ENCODE measurements around the gene MORN4. TPM values are rescaled to one million over a fixed set of nuclear protein-coding genes. Genes with fewer than 3 reads are reported as not detected.

Gene MORN4
- total RNA-seq, 3 donors from 2014 or later (not counting 1 experiment from before 2014, with no cell fraction given) = 0.14 to 2.0 (median 1.6) TPM

DNA sequence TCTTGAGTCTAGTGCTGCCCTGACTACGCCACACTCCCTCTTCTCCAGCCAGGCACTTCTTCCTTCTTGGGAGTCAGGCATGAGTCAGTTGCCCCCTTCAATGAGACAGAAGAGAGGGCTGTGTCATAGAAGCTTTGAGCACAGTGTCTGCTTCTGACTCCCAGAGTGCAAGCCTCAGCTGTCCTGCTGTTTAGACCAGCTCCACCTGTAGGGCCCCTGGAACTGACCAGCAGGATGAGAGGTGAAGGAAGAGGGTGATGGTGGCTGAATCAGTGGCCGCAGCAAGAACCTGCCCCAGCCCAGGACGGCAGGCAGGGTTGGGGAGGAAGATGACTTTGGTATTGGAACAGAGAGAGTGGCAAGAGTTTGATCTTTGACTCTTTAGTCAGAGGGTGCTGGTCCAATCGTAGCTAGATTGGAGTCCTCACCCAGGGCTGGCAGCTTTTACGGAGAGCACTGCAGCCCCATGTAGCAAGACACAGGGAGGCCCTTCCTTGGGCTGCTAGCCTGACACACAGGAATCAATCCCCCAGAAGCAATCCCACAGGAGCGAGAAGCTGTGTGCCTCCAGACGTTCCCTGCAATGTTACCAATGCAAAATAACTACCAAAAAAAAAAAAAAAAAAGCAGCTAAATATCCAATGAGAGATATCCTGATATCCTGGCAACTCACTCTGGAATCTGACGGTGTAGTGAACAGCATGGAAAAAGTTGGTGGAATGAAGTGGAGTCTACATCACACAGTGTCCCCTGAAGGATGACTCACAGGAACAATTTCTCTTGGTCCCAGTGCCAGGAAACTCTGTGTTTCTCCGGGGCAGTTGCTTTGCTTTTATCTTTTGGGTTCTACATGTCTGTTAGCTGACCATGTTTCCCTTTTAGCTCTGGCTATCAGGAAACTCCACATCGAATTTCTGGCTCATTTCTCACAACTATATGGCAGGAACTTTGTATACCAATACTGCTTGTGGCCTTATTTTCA is 36.9 kb downstream of the MORN4 start:
- Mint-ChIP-seq H3K27ac (no peak overlapping the region), H3K9me3 (no peaks in the 10 kb centered on the region), H3K36me3 (no peaks in the 10 kb centered on the region), H3K4me1 (peaks cover 3 to 4% of the 10 kb centered on the region in 2 donors), H3K27me3 (ENCODE audit: low read depth in 2 of 2) (peaks cover 0 to 5% of the 10 kb centered on the region in 2 donors), H3K4me3 (no peak overlapping the region)
- WGBS (ENCODE audit: insufficient coverage) = 78% methylated on average over 10 of the region's 10 CpGs
- no peak overlapping the region for H3K27ac ChIP-seq (ENCODE audit: low read length)
- no peaks in the 10 kb centered on the region for H3K9me3 ChIP-seq (ENCODE audit: control insufficient read depth, insufficient read depth, low read length)
- no peak for DNase-seq
- intact Hi-C loops (cut with micrococcal nuclease) = no loop called here
- no peak for ATAC-seq
- no peak overlapping the region for H3K4me3 ChIP-seq (ENCODE audit: low read length)
- H3K27me3 ChIP-seq (ENCODE audit: control insufficient read depth, insufficient read depth, low read length) = no peaks in the 10 kb centered on the region
- H3K36me3 ChIP-seq (ENCODE audit: control insufficient read depth, insufficient read depth, low read length) = no peaks in the 10 kb centered on the region
- TF ChIP-seq, protein P1, sequence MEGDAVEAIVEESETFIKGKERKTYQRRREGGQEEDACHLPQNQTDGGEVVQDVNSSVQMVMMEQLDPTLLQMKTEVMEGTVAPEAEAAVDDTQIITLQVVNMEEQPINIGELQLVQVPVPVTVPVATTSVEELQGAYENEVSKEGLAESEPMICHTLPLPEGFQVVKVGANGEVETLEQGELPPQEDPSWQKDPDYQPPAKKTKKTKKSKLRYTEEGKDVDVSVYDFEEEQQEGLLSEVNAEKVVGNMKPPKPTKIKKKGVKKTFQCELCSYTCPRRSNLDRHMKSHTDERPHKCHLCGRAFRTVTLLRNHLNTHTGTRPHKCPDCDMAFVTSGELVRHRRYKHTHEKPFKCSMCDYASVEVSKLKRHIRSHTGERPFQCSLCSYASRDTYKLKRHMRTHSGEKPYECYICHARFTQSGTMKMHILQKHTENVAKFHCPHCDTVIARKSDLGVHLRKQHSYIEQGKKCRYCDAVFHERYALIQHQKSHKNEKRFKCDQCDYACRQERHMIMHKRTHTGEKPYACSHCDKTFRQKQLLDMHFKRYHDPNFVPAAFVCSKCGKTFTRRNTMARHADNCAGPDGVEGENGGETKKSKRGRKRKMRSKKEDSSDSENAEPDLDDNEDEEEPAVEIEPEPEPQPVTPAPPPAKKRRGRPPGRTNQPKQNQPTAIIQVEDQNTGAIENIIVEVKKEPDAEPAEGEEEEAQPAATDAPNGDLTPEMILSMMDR (IDR thresholded peaks at IDR 0.05) = no peak
- peaks cover 6% of the 10 kb centered on the region for H3K4me1 ChIP-seq (ENCODE audit: control insufficient read depth, insufficient read depth, low read length)

DNA sequence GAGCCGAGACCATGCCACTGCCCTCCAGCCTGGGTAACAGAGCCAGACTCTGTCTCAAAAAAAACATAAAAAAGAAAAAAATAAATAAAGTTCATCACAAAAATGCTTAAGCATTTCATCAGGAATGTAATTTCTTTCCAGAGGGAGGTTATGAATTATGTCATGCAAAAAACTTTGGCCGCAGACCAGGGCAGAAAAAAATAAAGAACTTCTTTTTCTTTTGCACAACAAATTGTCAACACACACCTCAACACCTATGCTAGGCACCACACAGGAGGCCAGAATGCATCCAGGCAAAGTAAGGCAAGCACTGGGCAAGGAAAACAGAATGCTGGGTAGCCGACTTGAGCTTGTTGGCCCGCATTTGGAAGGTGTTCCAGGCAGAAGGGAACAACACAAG is 39.9 kb downstream of the MORN4 start:
- H3K27me3 ChIP-seq (ENCODE audit: control insufficient read depth, insufficient read depth, low read length) = no peaks in the 10 kb centered on the region
- no peak overlapping the region for H3K27ac Mint-ChIP-seq
- no peaks in the 10 kb centered on the region for H3K9me3 Mint-ChIP-seq
- TF ChIP-seq, protein P1 (IDR thresholded peaks at IDR 0.05) = no peak
- ATAC-seq (no peak), DNase-seq (no peak)
- H3K9me3 ChIP-seq (ENCODE audit: control insufficient read depth, insufficient read depth, low read length) = no peaks in the 10 kb centered on the region
- H3K27me3 Mint-ChIP-seq (ENCODE audit: low read depth in 2 of 2) = peaks cover 0 to 9% of the 10 kb centered on the region in 2 donors
- no peak overlapping the region for H3K4me3 ChIP-seq (ENCODE audit: low read length)
- no peak overlapping the region for H3K27ac ChIP-seq (ENCODE audit: low read length)
- 96% methylated on average over 3 of the region's 4 CpGs for WGBS (ENCODE audit: insufficient coverage)
- no peaks in the 10 kb centered on the region for H3K36me3 ChIP-seq (ENCODE audit: control insufficient read depth, insufficient read depth, low read length)
- intact Hi-C loops (cut with micrococcal nuclease) = no loop called here
- no peak overlapping the region for H3K4me3 Mint-ChIP-seq
- H3K4me1 Mint-ChIP-seq = peaks cover 23 to 24% of the 10 kb centered on the region in 2 donors
- peaks cover 25% of the 10 kb centered on the region for H3K4me1 ChIP-seq (ENCODE audit: control insufficient read depth, insufficient read depth, low read length)
- H3K36me3 Mint-ChIP-seq = no peaks in the 10 kb centered on the region

DNA sequence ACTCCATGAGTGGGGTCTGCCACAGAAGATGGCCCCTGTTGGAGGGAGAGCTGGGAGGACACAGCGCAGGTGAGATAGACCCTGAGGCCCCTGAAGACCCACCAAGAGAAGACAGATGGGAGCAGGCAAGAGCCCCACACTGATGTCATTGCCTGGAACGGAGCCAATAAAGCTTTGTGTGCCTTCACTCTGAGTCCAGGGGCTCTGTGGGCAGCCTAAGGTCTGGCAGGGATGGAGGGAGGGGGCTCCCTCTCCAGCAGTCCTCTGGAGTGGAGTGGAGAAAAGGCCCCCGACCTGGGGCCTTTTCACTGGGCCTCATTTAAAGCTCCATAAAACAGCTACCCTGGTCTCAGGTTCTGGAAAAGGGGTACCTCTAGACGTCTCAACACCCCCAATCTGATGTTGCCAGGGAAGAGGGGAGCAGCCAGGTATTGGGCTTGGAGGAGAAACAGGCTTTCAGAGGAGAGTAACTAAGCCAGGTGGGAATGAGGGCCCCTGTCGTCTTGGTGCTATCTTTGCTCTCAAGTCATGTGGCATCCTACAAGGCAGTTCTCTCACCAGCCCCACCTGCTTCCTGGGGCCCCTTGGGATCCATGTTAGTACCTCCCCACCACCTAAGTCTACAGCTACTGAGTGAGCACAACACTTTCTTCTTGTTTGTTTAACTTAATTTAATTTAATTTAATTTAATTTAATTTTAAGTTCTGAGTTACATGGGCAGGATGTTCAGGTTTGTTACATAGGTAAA is 42.4 kb downstream of the MORN4 start:
- peaks cover 25% of the 10 kb centered on the region for H3K4me1 ChIP-seq (ENCODE audit: control insufficient read depth, insufficient read depth, low read length)
- H3K4me3 ChIP-seq (ENCODE audit: low read length) = no peak overlapping the region
- WGBS (ENCODE audit: insufficient coverage) = 72% methylated on average over 4 of the region's 5 CpGs
- ATAC-seq = peak in 1 of 3 donors; percentile 16
- Mint-ChIP-seq H3K4me1 (peaks cover 23 to 24% of the 10 kb centered on the region in 2 donors), H3K4me3 (peak overlapping the region; percentile 60), H3K27me3 (ENCODE audit: low read depth in 2 of 2) (peaks cover 0 to 7% of the 10 kb centered on the region in 2 donors), H3K36me3 (no peaks in the 10 kb centered on the region), H3K9me3 (no peaks in the 10 kb centered on the region), H3K27ac (peak overlapping the region in 1 of 2 donors; percentile 78)
- TF ChIP-seq, protein P1 (IDR thresholded peaks at IDR 0.05) = no peak
- DNase-seq = no peak
- no peaks in the 10 kb centered on the region for H3K9me3 ChIP-seq (ENCODE audit: control insufficient read depth, insufficient read depth, low read length)
- H3K36me3 ChIP-seq (ENCODE audit: control insufficient read depth, insufficient read depth, low read length) = no peaks in the 10 kb centered on the region
- H3K27ac ChIP-seq (ENCODE audit: low read length) = no peak overlapping the region
- intact Hi-C loops (cut with micrococcal nuclease) = no loop called here
- H3K27me3 ChIP-seq (ENCODE audit: control insufficient read depth, insufficient read depth, low read length) = no peaks in the 10 kb centered on the region
